HG03521 (cell line): ENCODE measurements around the gene RNPEPL1.
A peak's percentile ranks its signal among the peaks of the same experiment; 100 is the strongest.
"Not testable (repeated sequence)": the region's sequence is repeated elsewhere in the genome, so short reads cannot be mapped to it uniquely, and the experiment has no call there.

Experiments used
- ATAC-seq: cut with Tn5 transposase; IDR thresholded peaks from one replicate; pipeline ENCODE4 v1.9.1; 2021; ENCODE audit warnings: mild to moderate bottlenecking, moderate library complexity; ENCODE audit not compliant: unreplicated experiment

RNPEPL1 gene

DNA sequence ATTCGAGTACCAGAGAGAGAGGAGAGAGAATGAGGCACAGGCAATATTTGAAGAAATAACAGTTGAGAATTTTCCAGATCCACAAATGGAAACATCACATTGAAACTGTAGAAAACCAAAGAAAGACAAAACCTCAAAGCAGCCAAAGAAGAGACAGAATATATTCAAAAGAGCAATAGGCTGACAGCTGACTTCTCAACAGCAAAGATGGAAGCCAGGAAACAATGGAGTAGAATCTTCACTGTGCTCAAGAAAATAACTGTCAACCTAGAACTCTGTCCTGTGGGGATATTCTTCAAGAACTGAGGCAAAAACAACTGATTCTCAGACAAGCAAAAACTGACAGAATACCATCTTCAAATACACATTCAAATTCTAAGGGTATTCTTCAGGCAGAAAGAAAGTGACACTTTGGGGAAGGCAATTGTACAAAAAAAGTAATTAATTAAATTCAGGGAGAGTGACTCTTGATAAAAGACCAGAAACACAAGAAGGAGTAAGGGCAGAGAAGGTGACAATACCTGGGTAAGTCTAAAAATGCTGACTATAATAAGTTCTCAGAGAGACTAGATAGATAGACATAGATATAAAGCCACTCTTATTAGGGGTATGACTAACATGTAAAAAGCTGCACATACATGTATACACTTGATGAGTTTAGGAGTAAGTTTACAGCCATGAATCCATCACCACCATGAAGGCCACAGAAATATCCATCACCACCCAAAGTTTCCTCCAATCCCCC, 36.1 kb upstream of the RNPEPL1 start:
- ATAC-seq: no peak

- no peak for ATAC-seq
These were observed 30.1 kb upstream of the RNPEPL1 start for GRCh38 chr2:240538031-240538780.

DNA sequence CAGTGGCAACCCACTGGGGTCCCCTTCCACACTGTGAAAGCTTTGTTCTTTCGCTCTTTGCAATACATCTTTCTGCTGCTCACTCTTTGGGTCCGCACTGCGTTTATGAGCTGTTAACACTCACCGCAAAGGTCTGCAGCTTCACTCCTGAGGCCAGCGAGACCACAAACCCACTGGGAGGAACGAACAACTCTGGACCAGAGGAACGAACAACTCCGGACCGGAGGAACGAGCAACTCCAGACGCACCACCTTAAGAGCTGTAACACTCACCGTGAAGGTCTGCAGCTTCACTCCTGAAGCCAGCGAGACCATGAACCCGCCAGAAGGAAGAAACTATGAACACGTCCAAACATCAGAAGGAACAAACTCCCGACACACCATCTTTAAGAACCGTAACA, 29.2 kb upstream of the RNPEPL1 start:
- not testable (repeated sequence) for ATAC-seq

GRCh38 chr2:240539906-240540305, 28.4 kb upstream of the RNPEPL1 start:
- no peak for ATAC-seq

GRCh38 chr2:240551288-240551687, 17.0 kb upstream of the RNPEPL1 start:
- ATAC-seq: no peak

DNA sequence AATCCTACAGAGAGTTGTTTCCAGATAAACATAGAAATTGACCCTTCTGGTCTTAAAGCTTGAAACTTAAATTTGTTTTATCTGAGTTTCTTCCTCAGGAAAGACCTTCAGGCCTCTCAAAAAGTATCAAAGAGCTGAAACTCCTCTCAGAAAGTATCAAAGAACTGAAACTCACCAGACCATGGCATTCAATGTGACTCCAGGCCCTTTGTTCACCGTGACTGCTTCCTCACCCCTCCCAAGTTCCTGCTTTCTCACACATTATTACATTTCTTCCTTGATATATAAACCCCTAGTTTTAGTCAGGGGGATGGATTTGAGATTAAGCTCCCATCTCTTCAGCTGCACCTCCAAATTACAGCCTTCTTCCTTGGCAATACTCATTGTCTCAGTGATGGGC, 16.5 kb upstream of the RNPEPL1 start:
- ATAC-seq: no peak

- ATAC-seq: no peak
These were observed 14.3 kb upstream of the RNPEPL1 start for GRCh38 chr2:240553956-240554480.

DNA sequence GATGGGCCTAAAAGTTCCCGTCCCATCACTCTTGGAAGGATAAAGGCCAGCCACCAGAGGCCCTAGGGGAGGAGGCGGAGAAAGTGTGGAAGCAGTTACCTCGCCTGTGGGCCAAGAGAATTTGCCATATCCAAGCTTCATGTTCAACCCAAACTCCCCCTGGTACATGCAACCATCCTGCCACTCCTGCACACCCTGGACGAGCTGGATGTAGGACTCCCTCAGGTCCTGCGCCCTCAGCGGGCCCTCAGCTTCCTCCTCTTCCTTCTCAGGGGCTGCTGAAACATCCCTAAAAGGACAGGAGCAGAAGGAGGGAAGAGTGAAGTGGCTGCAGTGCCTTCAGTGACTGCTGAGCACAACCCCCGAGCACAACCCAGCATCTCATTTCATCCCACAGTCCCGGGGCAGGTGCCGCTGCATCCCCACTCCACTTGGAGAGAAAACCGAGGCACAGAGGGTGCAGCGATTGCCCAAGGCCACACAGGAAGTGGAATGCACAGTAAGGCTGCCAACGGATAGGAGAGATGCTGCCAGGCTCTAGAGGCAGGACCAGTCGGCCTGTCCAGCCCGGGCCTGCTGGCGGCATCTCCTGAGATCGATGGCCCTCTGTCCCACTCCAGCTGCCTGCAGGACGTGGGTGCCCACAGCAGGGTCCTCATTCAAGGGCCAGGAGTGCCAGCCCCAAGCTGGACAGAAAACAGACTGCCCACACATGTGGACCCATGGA, 13.4 kb upstream of the RNPEPL1 start:
- no peak for ATAC-seq

DNA sequence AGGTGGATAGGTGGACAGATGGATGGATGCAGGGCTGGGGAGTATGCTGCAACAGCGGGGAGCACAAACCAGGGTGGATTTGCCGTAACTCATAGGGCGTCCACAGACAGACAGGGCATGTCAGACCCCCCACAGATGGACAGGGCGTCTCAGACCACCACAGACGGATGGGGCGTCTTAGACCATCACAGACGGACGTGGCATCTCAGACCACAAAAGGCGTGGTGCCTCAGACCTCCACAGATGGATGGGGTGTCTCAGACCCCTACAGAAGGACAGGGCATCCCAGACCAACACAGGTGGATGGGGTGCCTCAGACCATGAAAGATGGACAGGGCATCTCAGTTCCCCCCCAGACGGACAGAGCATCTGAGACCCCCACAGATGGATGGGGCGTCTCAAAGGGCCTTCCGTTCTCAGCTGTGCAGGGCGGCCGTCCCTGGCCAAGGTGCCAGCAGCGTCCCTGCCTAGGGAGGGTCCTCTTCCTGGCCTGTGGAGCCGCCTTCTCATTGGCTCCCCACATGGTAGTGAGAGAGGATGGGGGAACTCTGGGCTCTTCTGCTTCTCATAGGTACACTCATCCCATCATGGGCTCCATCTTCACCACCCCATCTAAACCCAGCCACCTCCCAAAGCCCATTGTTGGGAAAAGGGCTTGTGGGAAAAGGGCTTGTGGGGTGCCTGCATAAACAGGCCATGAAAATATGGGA, 12.6 kb upstream of the RNPEPL1 start:
- ATAC-seq: no peak

GRCh38 chr2:240556553-240557100, 11.7 kb upstream of the RNPEPL1 start:
- ATAC-seq: no peak

DNA sequence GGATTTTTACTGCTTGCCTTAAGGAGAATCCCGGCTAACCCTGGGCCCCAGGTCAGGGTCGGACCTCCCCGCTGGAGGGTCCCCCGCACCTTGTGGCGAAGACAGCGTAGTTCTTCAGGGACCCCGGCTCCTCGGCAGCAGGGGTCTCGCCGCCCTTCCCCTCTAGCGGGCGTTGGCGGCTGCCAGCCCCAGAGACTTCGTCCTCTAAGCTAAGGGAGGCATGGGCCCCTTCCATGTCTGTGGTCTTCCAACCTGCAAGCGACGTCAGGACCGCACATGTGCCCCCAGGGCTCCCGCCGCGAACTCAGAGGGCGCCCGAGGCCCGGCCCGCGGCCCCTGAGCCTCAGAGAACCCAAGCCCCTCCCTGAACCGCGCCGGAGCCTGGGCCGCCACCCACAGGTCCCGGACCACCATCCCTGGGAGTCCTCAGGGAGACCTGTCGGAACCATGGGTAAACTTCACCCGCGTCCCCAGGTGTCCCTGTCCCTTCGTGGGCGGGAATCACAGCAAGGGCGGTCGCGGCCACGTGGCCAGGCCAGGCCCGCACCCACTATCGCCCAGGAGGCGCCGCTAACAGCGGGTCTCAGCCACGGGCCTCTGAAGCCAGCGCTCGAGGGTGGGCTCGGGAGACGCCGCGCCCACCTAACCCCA, 11.1 kb upstream of the RNPEPL1 start:
- no peak for ATAC-seq

- ATAC-seq: no peak
These were observed 10.5 kb upstream of the RNPEPL1 start, which contains the start of gene ANKMY1 for GRCh38 chr2:240557808-240558207. ANKMY1 (minus strand) TSS chr2:240557988; CDS start chr2:240557335, 653 bp downstream.

DNA sequence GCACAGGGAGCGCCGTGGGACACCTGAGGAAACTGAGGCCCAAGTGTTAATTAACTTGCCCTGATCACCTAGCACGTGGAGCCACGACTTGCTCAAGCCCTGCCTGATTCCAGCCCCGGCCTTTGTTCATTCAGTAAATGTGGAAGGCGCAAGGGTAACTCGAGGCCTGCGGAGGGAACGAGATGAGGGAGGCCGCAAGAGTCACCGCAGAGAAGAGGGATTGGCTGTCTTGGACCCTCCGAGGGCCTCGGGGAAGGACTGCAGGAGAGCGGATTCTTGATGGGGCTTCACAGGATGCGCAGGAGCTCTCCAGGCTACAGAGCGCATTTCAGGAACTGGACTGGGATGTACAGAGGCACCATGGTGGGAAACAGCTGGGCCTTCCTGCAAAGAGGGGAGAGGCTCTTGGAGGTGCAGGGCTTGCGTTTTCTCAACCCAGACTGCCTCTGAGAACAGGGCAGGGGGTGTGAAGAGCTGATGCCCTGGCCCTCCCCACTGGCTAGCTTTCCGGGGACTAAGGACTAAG, 10.0 kb upstream of the RNPEPL1 start:
- ATAC-seq: no peak

- no peak for ATAC-seq
These were observed 9.0 kb upstream of the RNPEPL1 start for GRCh38 chr2:240559286-240559685.

GRCh38 chr2:240560084-240560479, 8.2 kb upstream of the RNPEPL1 start, which contains the start of gene DUSP28:
DUSP28 (plus strand) TSS chr2:240560357; CDS start chr2:240560685, 328 bp downstream.
- ATAC-seq: peak; percentile 60

DNA sequence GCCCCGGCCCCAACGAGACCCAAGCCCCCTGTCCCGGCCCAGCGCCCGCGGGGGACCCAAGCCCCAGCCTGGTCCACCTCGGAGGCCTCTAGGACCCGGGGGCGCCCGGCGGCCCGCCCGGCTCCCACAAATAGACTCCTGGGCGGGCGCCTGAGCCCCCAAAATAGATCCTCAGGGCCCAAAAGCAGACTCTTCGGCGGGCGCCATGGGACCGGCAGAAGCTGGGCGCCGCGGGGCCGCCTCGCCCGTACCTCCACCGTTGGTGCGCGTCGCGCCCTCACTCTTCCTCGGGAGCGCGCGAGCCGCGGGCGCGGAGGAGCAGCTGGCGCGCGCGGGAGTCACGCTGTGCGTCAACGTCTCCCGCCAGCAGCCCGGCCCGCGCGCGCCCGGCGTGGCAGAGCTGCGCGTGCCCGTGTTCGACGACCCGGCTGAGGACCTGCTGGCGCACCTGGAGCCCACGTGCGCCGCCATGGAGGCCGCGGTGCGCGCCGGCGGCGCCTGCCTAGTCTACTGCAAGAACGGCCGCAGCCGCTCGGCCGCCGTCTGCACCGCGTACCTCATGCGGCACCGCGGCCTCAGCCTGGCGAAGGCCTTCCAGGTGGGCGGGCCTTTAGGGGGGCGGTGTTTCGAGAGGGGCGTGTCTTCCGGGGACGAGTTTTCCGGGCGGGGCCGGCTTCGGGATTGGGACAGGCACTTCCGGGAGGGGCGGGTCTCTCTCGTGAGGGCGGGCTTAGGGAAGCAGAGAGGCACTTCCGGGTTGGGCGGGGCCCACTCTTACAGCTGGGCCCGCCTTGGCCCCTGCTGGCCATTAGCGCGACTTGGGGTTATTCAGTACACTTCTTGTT, 7.6 kb upstream of the RNPEPL1 start:
- peak; percentile 56 for ATAC-seq

- ATAC-seq: no peak
These were observed 6.8 kb upstream of the RNPEPL1 start for GRCh38 chr2:240561325-240561971.

DNA sequence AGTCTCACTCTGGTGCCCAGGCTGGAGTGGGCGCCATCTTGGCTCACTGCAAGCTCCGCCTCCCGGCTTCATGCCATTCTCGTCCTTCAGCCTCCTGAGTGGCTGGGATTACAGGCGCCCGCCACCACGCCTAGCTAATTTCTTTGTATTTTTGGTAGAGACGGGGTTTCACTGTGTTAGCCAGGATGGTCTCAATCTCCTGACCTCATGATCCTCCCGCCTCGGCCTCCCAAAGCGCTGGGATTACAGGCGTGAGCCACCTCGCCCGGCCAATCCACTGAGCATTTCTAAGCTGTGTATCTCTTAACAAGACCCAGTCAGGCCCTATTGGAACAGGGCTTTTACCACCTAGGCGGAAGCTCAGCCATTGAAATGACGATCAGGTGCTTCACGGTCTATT, 5.1 kb upstream of the RNPEPL1 start:
- ATAC-seq: not testable (repeated sequence)
